ENCODE measurements around the gene AURKB.

The AURKB gene

DNA sequence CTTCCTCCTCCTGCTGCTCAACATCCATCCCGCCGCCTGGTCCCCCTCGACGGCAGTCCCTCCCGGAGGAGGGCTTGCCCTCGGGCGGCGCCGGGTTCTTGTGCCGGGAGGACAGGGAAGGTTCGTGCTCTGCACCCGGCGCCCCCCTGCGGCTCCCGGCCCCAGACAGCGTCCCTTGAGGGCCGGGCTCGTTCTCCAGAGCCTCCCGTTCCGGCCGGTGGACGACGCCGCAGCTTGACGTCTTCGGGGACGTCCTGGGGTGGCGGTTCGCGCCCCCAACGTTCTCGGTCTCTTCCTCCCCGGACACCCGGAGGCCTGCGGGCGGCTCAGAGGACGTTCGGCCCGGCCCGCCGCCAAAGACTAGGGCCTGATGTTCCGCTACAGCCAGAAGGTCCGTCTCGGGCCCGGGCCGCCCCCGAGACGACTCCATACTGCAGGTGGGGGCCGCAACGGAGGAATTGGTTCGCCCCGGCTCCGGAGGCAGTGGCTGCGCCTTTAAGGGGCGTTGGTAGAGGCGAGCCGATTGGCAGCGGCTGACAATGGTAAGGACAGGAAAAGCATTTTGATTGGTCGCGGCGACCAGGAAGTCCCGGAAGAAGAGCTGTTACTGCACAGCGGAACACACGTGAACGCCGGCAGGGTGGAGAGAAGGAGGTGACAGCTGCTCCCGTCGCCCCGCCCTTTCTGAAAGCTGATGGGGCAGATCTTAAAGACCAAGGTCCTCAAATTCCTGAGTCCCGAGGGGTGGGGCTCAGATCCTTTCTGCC lies 20.5 kb downstream of the AURKB start, which contains the start of gene BORCS6:
TSS of gene BORCS6 (minus strand) at position 470 of the 767 bp plus-strand sequence. CDS start at position 430, 40 bp downstream.
- in situ Hi-C loops (cut with HindIII; ENCODE audit: low pct_unique_long_range_greater_than_20kb, low sequenced_read_pairs), result no loop called here
- peak; percentile 90 to 97 for DNase-seq (ENCODE audit: low read depth in 1 of 2, low spot score in 1 of 2)
- no peak for TF ChIP-seq JUND (IDR thresholded peaks at IDR 0.05; ENCODE audit: low read depth)

DNA sequence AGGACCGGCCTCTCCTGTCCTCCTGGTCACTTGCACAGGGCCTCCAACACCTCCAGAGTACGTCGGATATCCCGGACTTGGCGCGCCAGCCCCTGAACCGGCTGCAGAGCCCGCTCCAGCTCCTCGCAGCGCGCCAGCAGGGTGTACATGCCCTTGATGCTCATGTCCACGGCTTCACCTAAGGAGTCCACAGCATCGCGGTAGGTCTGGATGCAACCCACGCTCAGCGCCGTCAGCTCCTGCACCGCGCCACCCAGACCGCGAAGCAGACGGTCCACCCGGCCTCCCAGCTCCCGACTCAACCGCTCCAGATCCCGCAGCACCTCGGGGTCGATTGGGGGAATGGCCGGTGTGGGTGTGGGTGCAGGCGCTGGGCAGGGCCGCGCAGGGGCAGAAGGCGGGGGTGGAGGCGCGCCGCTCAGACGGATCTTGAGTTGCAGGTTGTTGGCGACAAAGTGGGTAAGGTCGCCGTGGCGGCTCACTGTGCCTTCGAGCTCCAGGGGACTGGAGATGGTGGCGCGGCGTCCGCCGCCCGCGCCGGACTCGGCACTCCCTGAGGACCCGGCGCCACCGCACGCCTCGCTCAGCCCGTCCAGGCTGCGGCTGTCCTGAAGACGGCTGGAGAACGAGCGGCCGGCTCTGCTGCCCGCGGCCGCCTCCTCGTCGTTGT lies 21.2 kb downstream of the AURKB start:
- TF ChIP-seq JUND (IDR thresholded peaks at IDR 0.05; ENCODE audit: low read depth), result no peak
- in situ Hi-C loops (cut with HindIII; ENCODE audit: low pct_unique_long_range_greater_than_20kb, low sequenced_read_pairs), result no loop called here
- peak in 1 of 2 experiments; percentile 27 for DNase-seq (ENCODE audit: low read depth in 1 of 2, low spot score in 1 of 2)

DNA sequence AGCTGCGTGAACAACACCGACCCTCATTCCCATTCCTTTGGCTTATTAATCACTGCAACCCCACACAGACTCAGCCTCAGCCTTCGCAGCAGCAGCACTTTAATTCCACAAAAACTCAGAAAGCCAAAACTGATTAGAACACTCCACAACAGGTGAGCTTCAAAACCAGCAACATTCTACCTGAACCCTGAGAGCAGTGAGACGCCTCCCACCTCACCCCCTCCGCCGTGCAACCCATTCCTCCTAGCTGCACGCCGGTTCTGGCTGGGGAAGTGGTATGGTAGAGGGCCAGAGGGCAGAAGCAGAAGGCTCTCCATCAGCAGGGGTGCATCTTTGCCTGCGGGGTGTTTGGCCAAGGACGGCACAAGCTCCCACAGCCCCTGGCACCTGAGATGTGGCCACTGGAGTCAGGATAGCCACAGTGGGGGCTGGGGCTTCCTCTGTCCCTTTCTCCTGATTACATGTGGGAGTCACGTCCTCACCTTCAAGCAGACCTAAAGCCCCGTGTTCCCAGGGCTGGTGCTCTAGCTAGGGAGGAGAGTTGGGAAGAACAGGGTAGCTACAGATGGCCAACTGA lies 22.0 kb downstream of the AURKB start:
- no peak for DNase-seq (ENCODE audit: low read depth in 1 of 2, low spot score in 1 of 2)
- in situ Hi-C loops (cut with HindIII; ENCODE audit: low pct_unique_long_range_greater_than_20kb, low sequenced_read_pairs), result no loop called here
- no peak for TF ChIP-seq JUND (IDR thresholded peaks at IDR 0.05; ENCODE audit: low read depth)

DNA sequence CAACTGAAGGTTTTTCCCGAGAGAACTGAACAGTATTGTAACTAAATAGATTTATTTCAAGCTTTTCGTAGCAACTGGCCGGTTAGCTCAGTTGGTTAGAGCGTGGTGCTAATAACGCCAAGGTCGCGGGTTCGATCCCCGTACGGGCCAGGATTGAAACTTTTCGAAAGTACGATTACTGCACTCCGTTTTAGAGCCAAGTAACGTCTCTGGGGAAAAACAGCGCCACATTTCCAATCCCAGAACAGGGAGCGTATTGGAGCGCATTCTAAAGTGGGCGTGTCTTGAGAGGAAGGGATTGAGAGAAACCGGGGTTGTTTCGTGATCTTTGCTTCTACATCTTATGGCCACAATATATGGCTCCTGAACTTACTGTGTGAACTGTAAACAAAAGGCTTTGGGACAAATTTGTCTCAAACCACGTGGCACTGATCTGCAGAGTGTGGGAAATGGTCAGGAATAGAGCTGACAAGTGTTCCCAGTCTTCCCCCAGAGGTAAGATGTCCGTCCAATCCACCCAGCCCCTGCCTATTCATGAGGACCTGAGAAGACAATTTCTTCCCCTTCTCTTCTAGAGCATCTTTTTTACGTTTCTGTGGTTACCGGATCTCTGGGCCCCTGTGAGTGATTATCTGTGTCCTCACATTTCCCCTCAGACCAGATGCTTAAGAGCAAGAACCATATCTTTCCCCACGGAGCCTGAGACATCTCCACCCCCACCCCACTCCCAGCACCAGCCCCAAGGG lies 22.7 kb downstream of the AURKB start:
- no peak for TF ChIP-seq JUND (IDR thresholded peaks at IDR 0.05; ENCODE audit: low read depth)
- in situ Hi-C loops (cut with HindIII; ENCODE audit: low pct_unique_long_range_greater_than_20kb, low sequenced_read_pairs), result no loop called here
- peak; percentile 56 to 98 for DNase-seq (ENCODE audit: low read depth in 1 of 2, low spot score in 1 of 2)

DNA sequence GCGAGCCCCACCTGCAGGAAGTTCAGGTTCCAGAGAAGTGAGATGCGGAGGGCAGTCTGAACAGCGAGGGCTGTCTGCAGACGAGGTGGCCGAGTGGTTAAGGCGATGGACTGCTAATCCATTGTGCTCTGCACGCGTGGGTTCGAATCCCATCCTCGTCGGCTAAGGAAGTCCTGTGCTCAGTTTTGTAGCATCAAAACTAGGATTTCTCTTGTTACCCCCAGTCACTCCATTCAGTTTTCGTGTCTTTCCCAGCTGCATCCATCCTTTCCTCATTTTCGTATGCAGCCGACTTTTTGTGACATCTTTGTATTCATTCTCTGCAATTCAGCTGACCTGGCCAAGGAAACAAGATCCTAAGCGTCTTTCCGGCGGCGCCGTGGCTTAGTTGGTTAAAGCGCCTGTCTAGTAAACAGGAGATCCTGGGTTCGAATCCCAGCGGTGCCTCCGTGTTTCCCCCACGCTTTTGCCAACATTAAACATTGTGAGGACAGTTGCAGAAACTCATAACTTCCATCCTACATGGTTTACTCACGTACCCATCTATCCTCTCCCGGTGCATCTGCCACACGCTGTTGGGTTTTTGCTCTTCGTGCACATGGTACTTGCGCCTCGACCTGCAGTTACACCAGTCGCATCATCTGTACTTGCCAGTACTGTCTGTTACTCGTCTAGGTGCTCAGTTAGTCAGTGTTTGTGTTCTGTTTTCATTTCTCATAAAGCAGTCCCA lies 23.4 kb downstream of the AURKB start:
- DNase-seq (ENCODE audit: low read depth in 1 of 2, low spot score in 1 of 2), result peak in 1 of 2 experiments; percentile 94
- in situ Hi-C loops (cut with HindIII; ENCODE audit: low pct_unique_long_range_greater_than_20kb, low sequenced_read_pairs), result no loop called here
- no peak for TF ChIP-seq JUND (IDR thresholded peaks at IDR 0.05; ENCODE audit: low read depth)

DNA sequence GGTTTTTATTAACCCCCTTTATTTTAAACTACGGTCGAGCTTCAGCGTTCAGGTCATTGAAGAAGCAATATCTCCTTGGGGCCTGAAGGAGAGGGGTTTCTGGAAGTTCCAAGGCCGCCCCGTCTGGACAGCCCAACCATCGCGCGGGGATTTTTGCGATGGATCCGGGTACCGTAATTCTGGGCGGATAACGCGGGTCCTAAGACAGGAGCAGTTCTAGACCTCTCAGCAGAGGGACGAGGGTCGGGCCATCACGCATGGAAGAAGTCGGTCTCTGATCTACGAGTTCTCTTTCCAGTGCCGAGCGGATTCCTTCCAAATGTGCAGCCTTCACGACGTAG lies 24.0 kb downstream of the AURKB start:
- in situ Hi-C loops (cut with HindIII; ENCODE audit: low pct_unique_long_range_greater_than_20kb, low sequenced_read_pairs), result no loop called here
- TF ChIP-seq JUND (IDR thresholded peaks at IDR 0.05; ENCODE audit: low read depth), result no peak

DNA sequence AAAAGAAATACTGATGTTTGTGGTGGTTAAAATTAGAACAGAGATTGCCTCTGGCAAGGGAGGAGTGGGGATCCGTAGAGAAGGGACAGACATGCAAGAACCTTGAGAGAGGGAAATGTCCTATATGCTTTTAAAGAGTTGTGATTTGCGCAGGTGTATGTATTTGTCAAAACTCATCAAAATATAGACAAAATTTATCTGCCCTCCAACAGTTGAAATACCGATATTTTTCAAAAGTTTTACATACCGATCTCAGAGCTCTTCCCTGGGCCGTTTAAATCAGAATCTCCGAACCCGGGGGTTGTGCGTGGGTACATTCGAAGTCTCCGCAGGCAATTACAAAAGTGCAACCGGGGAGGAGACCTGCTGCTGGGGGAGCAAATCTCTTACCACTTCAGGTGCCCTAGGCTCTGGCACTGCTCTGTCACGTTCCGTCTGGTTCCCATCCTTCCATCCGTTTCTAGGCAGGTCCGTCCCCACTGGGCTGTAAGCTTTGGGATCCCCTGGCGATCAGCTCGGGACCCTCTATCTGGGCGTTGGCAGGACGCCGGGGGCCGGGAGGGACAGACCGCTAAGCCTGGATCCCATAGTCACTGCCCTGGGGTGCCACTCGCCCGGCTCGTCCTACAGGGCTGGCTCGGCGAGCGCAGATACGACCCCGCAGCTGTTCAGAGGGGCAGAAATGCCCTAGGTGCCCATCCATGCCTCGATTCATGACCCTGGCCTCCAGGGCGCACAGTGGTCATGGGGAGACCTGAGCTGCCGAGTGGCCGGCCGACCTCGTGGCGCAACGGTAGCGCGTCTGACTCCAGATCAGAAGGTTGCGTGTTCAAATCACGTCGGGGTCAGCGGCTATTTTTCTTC lies 24.6 kb downstream of the AURKB start:
- in situ Hi-C loops (cut with HindIII; ENCODE audit: low pct_unique_long_range_greater_than_20kb, low sequenced_read_pairs), result no loop called here
- no peak for TF ChIP-seq JUND (IDR thresholded peaks at IDR 0.05; ENCODE audit: low read depth)
- DNase-seq (ENCODE audit: low read depth in 1 of 2, low spot score in 1 of 2), result peak in 1 of 2 experiments; percentile 65

More for the DNA sequence above, 24.0 kb downstream of the AURKB start:
- DNase-seq (ENCODE audit: low read depth in 1 of 2, low spot score in 1 of 2), result no peak

DNA sequence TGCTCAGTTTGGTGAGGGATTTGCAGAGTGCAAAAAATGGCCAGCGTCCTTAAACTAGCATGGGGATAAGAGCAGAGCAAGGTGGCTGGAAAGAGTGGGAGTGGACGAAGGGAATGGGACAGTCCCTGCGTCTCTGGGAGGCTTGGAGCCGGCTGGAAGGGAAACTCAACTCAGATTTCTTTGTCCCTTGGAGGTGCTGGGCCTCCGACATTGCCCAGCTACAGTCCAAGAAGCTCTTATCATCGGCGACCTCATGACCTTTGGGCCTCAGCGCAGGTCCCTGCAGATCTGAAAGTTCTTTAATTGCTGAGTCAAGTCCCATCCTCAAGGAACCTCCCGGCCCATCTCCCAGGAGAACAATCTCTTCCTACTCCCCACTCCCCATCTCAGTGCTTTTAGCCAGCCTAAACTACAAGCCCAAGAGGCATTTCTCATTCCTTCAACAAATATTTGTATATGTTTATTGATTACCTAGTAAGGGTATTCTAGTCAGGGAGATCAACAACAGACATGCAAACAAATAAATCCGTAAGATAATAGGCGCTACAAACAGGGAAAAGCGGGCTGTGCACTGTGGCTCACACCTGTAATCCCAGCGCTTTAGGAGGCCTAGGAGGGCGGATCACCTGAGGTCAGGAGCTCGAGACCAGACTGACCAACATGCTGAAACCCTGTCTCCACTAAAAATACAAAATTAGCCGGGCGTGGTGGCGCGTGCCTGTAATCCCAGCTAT lies 33.2 kb downstream of the AURKB start:
- no peak for TF ChIP-seq JUND (IDR thresholded peaks at IDR 0.05; ENCODE audit: low read depth)
- in situ Hi-C loops (cut with HindIII; ENCODE audit: low pct_unique_long_range_greater_than_20kb, low sequenced_read_pairs), result no loop called here
- DNase-seq (ENCODE audit: low read depth in 1 of 2, low spot score in 1 of 2), result no peak

DNA sequence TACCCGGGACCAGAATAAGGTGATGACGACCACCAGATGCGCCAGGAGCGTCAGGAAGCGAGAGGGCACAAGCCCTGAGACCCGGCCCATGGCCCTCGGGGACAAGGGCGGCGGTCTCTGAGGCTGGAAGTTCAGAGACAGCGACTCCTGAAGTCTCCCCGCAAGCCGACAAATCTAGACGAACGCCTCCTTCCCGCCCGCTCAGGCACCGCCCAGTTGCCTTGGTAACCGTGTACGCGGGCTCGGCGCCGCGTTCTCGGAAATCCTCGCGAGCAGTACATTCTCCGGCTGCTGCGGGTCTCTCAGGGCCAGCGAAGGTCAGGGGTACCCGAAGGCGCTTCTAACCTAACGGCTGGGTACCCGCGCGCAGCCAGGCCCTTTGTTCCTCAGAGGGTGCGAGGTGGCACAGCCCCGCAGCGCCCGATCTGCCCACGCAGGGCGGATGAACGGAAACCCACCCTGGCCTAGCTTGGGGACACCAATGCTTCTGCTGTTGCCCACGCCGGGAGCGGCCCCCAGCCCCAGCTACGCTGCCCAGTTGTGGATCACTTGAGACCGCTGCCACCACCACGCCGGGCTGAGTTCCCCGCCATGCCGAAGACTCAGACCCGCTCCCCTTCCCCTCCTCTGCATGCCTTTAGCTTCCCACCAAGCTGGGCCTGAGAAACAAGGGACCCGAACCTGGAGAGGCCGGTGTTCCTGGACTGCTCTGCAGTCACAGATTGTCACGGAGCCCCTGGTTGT lies 34.0 kb downstream of the AURKB start, which contains the start of gene TMEM107:
TSS of gene TMEM107 (minus strand) at position 184 of the 744 bp plus-strand sequence. CDS start at position 90, 94 bp downstream.
- no peak for TF ChIP-seq JUND (IDR thresholded peaks at IDR 0.05; ENCODE audit: low read depth)
- DNase-seq (ENCODE audit: low read depth in 1 of 2, low spot score in 1 of 2), result peak; percentile 66 to 86
- in situ Hi-C loops (cut with HindIII; ENCODE audit: low pct_unique_long_range_greater_than_20kb, low sequenced_read_pairs), result no loop called here

DNA sequence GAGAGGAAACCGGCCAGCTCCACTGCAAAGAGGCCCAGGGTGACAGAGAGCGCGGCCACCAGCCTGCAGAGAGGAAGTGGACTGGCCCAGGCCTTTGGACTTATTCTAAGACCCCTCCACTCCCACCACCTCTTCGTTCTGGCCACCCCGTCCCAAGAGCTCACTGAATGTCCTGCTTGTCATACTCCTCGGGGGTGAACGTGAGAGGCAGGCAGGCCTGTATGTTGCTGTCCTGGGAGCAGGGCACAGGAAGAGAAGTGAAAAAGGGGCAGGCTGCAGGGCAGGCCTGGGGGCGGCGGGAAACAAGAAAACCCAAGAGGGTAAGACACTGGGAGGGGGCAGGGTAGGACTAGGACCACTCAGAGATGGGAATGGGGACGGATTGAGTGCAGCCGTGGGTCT lies 34.6 kb downstream of the AURKB start:
- in situ Hi-C loops (cut with HindIII; ENCODE audit: low pct_unique_long_range_greater_than_20kb, low sequenced_read_pairs), result no loop called here
- TF ChIP-seq JUND (IDR thresholded peaks at IDR 0.05; ENCODE audit: low read depth), result no peak
- DNase-seq (ENCODE audit: low read depth in 1 of 2, low spot score in 1 of 2), result no peak
